Omental fat pad (tissue), 4 donors: ENCODE data around the gene TAGLN. TPM values are rescaled to one million over a fixed set of nuclear protein-coding genes. Genes with fewer than 3 reads are reported as not detected.
"Not testable (repeated sequence)": the region's sequence is repeated elsewhere in the genome, so short reads cannot be mapped to it uniquely, and the experiment has no call there.

ENCODE experiments used
- ATAC-seq: fragments of 150-250 bp; one replicate; pipeline ENCODE4 v1.9.1; 2016; ENCODE audit warnings: mild to moderate bottlenecking, moderate library complexity; ENCODE audit not compliant: low FRiP score
- DNase-seq: peaks from one replicate; pipeline ENCODE4 v3.0.0-alpha.2; 2019; ENCODE audit warnings: low spot score
- total RNA-seq, 4 donors: library from RNA; depleted of rRNA; stranded (reverse); fragments of >200 nt; gene quantifications; one replicate each; pipeline ENCODE4 v1.1.0, GENCODE V29; 2016
- TF ChIP-seq, protein P1 (sequence below), 3 donors: fragments of 450-650 bp; IDR thresholded peaks; one replicate each; pipeline ENCODE4 v1.5.1; 2016 to 2017; ENCODE audit warnings: antibody characterized with exemption in 3 of 3, mild to moderate bottlenecking in 3 of 3, moderate library complexity in 2 of 3

TAGLN gene
- total RNA-seq, 4 donors from 2014 or later = 731 to 1,161 (median 827) TPM

- ATAC-seq = no peak
- no peak for DNase-seq
- TF ChIP-seq, protein P1, sequence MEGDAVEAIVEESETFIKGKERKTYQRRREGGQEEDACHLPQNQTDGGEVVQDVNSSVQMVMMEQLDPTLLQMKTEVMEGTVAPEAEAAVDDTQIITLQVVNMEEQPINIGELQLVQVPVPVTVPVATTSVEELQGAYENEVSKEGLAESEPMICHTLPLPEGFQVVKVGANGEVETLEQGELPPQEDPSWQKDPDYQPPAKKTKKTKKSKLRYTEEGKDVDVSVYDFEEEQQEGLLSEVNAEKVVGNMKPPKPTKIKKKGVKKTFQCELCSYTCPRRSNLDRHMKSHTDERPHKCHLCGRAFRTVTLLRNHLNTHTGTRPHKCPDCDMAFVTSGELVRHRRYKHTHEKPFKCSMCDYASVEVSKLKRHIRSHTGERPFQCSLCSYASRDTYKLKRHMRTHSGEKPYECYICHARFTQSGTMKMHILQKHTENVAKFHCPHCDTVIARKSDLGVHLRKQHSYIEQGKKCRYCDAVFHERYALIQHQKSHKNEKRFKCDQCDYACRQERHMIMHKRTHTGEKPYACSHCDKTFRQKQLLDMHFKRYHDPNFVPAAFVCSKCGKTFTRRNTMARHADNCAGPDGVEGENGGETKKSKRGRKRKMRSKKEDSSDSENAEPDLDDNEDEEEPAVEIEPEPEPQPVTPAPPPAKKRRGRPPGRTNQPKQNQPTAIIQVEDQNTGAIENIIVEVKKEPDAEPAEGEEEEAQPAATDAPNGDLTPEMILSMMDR (IDR thresholded peaks at IDR 0.05) = no peak
Measured at GRCh38 chr11:117201658-117202305, 2.6 kb downstream of the TAGLN start.

DNA sequence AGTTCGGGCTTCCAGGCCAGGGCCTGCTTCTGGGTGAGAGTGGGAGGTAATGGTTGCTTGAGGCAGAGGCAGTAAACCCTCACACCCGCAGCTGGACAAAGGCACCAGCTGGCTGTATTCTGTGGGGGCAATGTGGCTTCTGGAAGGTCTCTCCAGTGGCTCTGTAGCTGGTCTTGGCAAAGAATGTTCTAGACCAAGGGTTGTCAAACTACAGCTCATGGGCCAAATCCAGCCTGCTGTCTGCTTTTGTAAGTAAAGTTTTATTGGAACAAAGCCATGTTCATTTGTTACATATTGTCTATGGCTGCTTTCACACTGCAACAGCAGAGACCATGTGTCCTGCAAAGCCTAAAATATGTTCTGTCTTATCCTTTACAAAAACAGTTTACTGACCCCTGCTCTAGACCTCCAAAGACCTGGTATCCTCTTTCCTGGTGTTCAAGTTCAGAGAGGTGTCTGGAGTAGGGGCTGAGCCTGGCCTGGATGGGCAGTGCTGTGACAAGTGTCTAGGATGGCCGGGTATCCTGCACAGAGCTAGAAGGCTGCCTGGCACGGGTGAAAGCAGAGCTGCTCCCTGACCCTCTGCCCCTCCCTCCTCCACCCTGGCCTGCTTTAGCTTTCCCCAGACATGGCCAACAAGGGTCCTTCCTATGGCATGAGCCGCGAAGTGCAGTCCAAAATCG, 3.4 kb downstream of the TAGLN start:
- TF ChIP-seq, protein P1 (IDR thresholded peaks at IDR 0.05) = no peak
- no peak for ATAC-seq
- no peak for DNase-seq

DNA sequence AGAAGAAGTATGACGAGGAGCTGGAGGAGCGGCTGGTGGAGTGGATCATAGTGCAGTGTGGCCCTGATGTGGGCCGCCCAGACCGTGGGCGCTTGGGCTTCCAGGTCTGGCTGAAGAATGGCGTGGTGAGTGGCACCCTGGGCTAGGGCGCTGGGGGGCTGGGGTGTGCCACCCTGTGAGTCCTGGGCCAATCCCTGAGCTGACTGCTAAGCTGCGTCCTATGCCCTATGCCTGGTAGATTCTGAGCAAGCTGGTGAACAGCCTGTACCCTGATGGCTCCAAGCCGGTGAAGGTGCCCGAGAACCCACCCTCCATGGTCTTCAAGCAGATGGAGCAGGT, 3.9 kb downstream of the TAGLN start:
- TF ChIP-seq, protein P1 (IDR thresholded peaks at IDR 0.05) = no peak
- no peak for DNase-seq
- no peak for ATAC-seq

DNA sequence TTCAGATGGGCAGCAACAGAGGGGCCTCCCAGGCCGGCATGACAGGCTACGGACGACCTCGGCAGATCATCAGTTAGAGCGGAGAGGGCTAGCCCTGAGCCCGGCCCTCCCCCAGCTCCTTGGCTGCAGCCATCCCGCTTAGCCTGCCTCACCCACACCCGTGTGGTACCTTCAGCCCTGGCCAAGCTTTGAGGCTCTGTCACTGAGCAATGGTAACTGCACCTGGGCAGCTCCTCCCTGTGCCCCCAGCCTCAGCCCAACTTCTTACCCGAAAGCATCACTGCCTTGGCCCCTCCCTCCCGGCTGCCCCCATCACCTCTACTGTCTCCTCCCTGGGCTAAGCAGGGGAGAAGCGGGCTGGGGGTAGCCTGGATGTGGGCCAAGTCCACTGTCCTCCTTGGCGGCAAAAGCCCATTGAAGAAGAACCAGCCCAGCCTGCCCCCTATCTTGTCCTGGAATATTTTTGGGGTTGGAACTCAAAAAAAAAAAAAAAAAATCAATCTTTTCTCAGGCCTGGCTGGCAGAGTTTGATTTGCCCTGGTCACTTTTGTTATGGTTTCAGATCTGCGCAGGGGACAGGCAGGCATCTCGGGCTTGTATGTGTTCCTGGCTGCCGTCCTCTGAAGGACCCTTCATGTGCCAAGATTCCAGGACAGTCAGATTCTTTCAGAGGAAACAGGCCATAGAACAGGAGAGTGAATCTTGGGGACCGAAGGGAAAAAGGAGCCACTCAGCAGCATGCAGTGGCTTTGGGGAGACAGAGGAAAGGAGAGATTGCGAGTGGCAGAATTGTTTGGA, 5.3 kb downstream of the TAGLN start:
- DNase-seq = no peak
- no peak for ATAC-seq
- TF ChIP-seq, protein P1 (IDR thresholded peaks at IDR 0.05) = no peak

- TF ChIP-seq, protein P1 (IDR thresholded peaks at IDR 0.05) = no peak
Measured at GRCh38 chr11:117205211-117205818, 6.1 kb downstream of the TAGLN start.

DNA sequence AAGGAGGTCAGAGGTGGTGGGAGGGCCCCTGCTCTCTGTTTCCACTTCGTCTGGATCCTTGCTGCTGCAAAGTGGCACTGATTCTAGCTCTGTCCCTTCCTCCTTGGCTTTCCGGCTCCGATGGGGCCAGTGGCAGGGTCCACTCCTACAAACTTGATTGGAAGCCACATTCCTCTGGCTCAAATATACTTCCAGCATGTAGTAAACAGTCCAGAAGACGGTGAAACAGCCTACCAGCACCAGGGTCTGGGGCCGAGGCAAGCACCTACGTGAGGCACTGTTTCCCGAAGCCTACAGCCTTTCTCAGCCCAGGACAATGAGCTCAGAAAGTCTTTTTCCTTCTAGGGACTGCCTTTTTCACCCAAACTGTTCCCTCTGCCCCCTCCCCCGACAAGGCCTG, 6.9 kb downstream of the TAGLN start:
- DNase-seq, ATAC-seq: not testable (repeated sequence)

More at GRCh38 chr11:117205211-117205818, 6.1 kb downstream of the TAGLN start:
- DNase-seq (no peak), ATAC-seq (no peak)

DNA sequence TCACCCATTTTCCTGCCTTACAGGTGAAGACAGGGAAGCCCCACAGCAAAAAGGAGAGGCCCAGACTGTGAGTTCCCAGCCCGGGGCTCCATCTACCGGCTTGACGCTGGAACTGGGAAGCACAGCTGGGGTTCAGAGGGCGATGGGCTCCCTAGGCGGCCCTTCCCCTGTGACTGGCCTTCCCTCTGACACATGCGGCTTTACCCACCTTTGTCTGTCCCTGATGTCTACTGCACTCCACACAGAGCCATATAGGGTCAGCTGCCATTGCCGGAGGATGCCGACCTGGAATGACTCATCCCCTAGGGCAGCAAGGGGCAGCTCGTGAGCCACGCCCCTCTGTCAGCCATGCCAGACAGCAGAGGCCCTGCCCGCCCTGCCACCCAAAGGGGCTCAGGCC, 7.7 kb downstream of the TAGLN start:
- DNase-seq = not testable (repeated sequence)
- ATAC-seq = peak; percentile 14

DNA sequence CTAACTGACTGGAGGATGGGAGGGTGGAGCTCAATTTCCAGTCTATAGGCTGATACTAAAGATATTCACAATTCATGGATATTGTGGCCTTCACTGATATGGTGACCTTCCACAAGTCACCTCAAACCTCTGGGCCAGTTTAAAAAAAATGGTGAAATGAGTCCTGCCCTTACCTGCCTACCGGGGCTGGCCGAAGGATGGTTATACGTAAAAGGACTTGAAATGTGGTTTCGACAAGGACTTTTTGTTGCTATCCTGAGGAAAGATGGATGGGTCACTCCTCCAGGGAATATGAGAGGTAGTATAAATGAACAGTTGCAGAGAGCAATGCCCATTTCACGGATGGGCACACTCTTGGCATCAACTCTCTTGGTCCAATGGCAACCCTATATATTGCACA, 8.3 kb downstream of the TAGLN start:
- ATAC-seq, DNase-seq: not testable (repeated sequence)

DNA sequence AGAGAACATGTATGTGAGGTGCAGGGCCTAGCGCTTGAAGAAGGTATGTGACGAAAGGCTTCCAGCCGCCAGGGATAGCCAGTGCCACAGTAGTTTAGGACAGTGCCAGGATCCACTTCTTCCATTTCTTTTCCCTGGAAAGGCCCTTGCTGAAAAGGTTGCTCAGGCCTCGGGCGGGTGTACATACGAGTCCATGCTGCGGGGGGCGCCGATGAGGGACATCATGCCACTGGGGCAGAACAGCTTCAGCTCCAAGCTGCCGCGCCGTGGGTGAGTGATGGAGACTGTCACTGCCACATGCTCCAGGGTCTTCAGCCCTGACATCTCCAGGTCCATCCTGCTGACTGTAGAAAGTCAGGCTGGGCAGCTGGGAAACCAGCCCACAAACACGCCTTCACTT, 9.5 kb downstream of the TAGLN start:
- DNase-seq, ATAC-seq: not testable (repeated sequence)

DNA sequence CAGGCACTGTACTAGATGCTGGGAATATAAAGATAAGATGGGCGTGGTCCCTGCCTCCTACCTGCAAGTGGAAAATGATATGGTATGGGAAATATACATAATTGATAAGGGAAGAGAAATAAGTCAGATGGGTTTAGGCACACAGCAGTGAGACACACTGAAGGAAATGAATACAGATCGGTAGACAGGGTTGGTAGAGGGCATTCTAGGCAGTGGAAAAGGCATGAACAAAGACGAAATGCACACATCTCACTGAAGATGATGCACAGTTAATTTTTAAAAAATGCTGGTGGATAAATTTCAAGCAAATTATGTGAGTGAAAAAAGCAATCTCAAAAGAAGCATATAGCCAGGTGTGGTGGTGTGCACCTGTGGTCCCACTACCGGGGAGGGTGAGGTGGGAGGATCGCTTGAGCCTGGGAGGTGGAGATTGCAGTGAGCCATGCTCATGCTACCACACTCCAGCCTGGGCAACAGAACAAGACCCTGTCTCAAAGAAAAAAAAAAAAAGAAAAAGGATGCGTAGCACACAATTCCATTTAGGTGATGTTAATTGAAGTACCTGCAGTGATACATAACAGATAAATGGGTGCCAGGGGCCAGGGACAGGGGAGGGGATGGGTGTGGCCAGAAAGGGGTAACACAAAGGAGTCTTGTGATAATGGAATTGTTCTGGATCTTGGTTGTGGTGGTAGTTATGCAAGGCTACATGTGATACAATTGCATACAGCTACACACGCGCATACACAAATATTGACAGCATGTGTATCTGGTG, 10.4 kb downstream of the TAGLN start:
- not testable (repeated sequence) for ATAC-seq, DNase-seq
